PC-3 (cell line): Measurements from ENCODE around the gene PLA2G12A. TPM values are rescaled to one million over a fixed set of nuclear protein-coding genes. Genes with fewer than 3 reads are reported as not detected.

Source experiments
- ATAC-seq: fragments of 200-7000 bp; cut with Tn5 transposase; 2 replicates; pipeline ENCODE4 v1.9.1; 2020; ENCODE audit warnings: mild to moderate bottlenecking, moderate library complexity
- BruUV-seq: library from RNA; stranded (reverse); fragments of 400-500 nt; replicated peaks from 2 replicates; lab custom pipeline; 2021; lab: Mats Ljungman, UMichigan
- CTCF ChIA-PET: fragments of 300-600 bp; sonication (Branson Sonifier 250); formaldehyde crosslinking; loops from one replicate; lab custom pipeline; 2022; ENCODE audit warnings: antibody characterized with exemption; lab: Charles Lee
- POLR2A ChIA-PET: fragments of 300-600 bp; sonication (Branson Sonifier 250); formaldehyde crosslinking; loops from one replicate; lab custom pipeline; 2022; ENCODE audit warnings: antibody characterized with exemption; ENCODE audit not compliant: unreplicated experiment; lab: Charles Lee
- DNase-seq: peaks from one replicate; pipeline ENCODE4 v3.0.0-alpha.2; 2015
- H2AFZ ChIP-seq: fragments of 300-600 bp; sonication (generic); 2 replicates; pipeline ENCODE4 v1.6.0; 2016; ENCODE audit warnings: antibody characterized with exemption, low read length
- H3F3A ChIP-seq: fragments of 300-600 bp; sonication (generic); one replicate; pipeline ENCODE4 v1.6.0; 2017; ENCODE audit warnings: antibody characterized with exemption, low read length, control low read depth, mild to moderate bottlenecking; ENCODE audit not compliant: unreplicated experiment
- H3K27ac ChIP-seq: fragments of 300-600 bp; sonication (generic); 2 replicates; pipeline ENCODE4 v1.5.1; 2016; ENCODE audit warnings: mild to moderate bottlenecking, low read length
- H3K27me3 ChIP-seq: fragments of 300-600 bp; sonication (generic); 2 replicates; pipeline ENCODE4 v1.6.1; 2016; ENCODE audit warnings: low read length, mixed read lengths
- H3K36me3 ChIP-seq: fragments of 300-600 bp; sonication (generic); 2 replicates; pipeline ENCODE4 v1.6.1; 2016; ENCODE audit warnings: low read depth, mixed run types, low read length, mixed read lengths
- H3K4me1 ChIP-seq: fragments of 300-600 bp; sonication (generic); 2 replicates; pipeline ENCODE4 v1.5.1; 2016; ENCODE audit warnings: low read length; ENCODE audit not compliant: insufficient read depth
- H3K4me2 ChIP-seq: fragments of 300-600 bp; sonication (generic); 2 replicates; pipeline ENCODE4 v1.6.0; 2016; ENCODE audit warnings: low read length
- H3K4me3 ChIP-seq: fragments of 300-600 bp; sonication (generic); 2 replicates; pipeline ENCODE4 v1.5.1; 2016; ENCODE audit warnings: mild to moderate bottlenecking, low read length, mixed read lengths
- H3K79me2 ChIP-seq: fragments of 300-600 bp; sonication (generic); 2 replicates; pipeline ENCODE4 v1.6.1; 2017; ENCODE audit warnings: low read length, mixed read lengths
- H3K9ac ChIP-seq: fragments of 300-600 bp; sonication (generic); 2 replicates; pipeline ENCODE4 v1.6.0; 2016; ENCODE audit warnings: mild to moderate bottlenecking, low read length
- H3K9me2 ChIP-seq: fragments of 300-600 bp; sonication (generic); replicated peaks from 2 replicates; pipeline ENCODE4 v1.6.1; 2016; ENCODE audit warnings: mixed run types, low read length, mixed read lengths
- H3K9me3 ChIP-seq: fragments of 300-600 bp; sonication (generic); 2 replicates; pipeline ENCODE4 v1.6.1; 2016; ENCODE audit warnings: low read length, mixed read lengths
- H4K20me1 ChIP-seq: fragments of 300-600 bp; sonication (generic); 2 replicates; pipeline ENCODE4 v1.6.1; 2016; ENCODE audit warnings: low read length, mixed read lengths
- CTCF ChIP-seq: fragments of 300-600 bp; sonication (generic); conservative IDR thresholded peaks from 2 replicates; pipeline ENCODE4 v1.5.1; 2017; ENCODE audit warnings: antibody characterized with exemption, low read depth, mild to moderate bottlenecking, low read length
- EZH2 ChIP-seq: fragments of 300-600 bp; sonication (generic); IDR thresholded peaks from one replicate; pipeline ENCODE4 v1.6.1; 2017; ENCODE audit warnings: antibody characterized with exemption, mild to moderate bottlenecking, low read length; ENCODE audit not compliant: unreplicated experiment
- EZH2phosphoT487 ChIP-seq: fragments of 300-600 bp; sonication (generic); IDR thresholded peaks from 2 replicates; pipeline ENCODE4 v1.6.1; 2018; ENCODE audit warnings: mild to moderate bottlenecking, antibody characterized with exemption, low read length, borderline replicate concordance
- intact Hi-C: fragments of 100-400 bp; cut with micrococcal nuclease; formaldehyde crosslinking; loops from 2 replicates; pipeline ENCODE4 v1.9.0; 2023
- total RNA-seq: library from RNA; depleted of rRNA; stranded (reverse); fragments of >200 nt; gene quantifications from 2 replicates; pipeline ENCODE4 v1.2.3, GENCODE V29; 2014

Gene PLA2G12A
- total RNA-seq, 1 experiment from 2014 or later, result 51.6 TPM

DNA sequence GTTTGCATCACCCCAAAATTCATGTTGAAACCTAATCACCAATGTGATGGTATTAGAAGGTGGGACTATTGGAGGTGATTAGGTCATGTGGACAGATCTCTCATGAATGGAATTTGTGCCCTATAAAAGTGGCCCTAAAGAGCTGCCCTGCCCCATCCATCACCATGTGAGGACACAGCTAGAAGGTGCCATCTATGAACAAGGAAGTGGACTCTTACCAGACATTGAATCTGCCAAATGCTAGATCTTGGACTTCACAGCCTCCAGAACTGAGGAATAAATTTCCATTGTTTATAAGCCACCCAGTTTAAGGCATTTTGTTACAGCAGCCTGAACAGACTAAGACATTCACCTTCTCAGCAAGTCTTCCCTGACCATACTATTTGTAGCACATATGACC is 7.5 kb downstream of the PLA2G12A start:
- intact Hi-C loops, result no loop called here
- no peaks in the 10 kb centered on the region; the same call in 1 of the 2 replicates for H3K36me3 ChIP-seq
- peaks cover 24% of the 10 kb centered on the region for H3K4me1 ChIP-seq
- H3K9me2 ChIP-seq, result no peaks in the 10 kb centered on the region
- H3K4me2 ChIP-seq, result no peak overlapping the region
- no peaks in the 10 kb centered on the region for H3K9me3 ChIP-seq
- H3K27ac ChIP-seq, result no peak overlapping the region
- ATAC-seq (no peak), DNase-seq (no peak)
- H2AFZ ChIP-seq, result no peak overlapping the region
- no peak overlapping the region for H3K9ac ChIP-seq
- H3K79me2 ChIP-seq, result peaks cover 65% of the 10 kb centered on the region
- no peaks in the 10 kb centered on the region for H3F3A ChIP-seq
- H3K4me3 ChIP-seq, result no peak overlapping the region
- TF ChIP-seq CTCF, result no peak
- TF ChIP-seq EZH2, result no peak
- TF ChIP-seq EZH2phosphoT487, result no peak
- no peaks in the 10 kb centered on the region for H3K27me3 ChIP-seq
- ChIA-PET CTCF (no interaction called here), POLR2A (no interaction called here)
- no TSS peak for BruUV-seq
- 0 out of 2 replicates have a peak, but pooled peaks cover 3% of the 10 kb centered on the region for H4K20me1 ChIP-seq

DNA sequence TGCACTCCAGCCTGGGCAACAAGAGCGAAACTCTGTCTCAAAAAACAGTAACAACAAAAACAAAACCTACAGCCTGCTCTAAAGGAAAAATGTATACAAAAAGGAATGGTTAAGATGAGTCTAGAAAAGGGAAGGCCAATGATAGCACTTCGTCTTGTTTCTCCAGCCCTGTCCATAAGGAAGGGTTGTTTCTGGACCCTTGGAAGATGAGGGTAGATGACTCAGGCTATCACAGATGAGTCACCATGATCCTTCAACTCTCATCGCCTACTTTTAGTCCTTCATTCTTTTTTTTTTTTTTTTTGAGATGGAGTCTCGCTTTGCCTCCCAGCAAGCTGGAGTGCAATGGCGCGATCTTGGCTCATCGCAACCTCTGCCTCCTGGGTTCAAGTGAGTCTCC is 8.8 kb downstream of the PLA2G12A start:
- Histone ChIP-seq H3K4me1 (peaks cover 23% of the 10 kb centered on the region), H3K4me3 (no peak overlapping the region), H3K27ac (no peak overlapping the region), H3F3A (no peaks in the 10 kb centered on the region), H3K9ac (no peak overlapping the region), H3K9me2 (no peaks in the 10 kb centered on the region), H3K27me3 (no peaks in the 10 kb centered on the region), H3K36me3 (no peaks in the 10 kb centered on the region; the same call in 1 of the 2 replicates), H3K79me2 (peaks cover 53% of the 10 kb centered on the region), H3K4me2 (no peak overlapping the region), H3K9me3 (no peaks in the 10 kb centered on the region), H2AFZ (no peak overlapping the region), H4K20me1 (0 out of 2 replicates have a peak, but pooled peaks cover 3% of the 10 kb centered on the region)
- DNase-seq, result peak; percentile 54
- ChIA-PET POLR2A (no interaction called here), CTCF (no interaction called here)
- BruUV-seq, result no TSS peak
- TF ChIP-seq EZH2 (no peak), CTCF (no peak), EZH2phosphoT487 (no peak)
- intact Hi-C loops, result no loop called here
- peak; percentile 43; the same call in 1 of the 2 replicates for ATAC-seq

DNA sequence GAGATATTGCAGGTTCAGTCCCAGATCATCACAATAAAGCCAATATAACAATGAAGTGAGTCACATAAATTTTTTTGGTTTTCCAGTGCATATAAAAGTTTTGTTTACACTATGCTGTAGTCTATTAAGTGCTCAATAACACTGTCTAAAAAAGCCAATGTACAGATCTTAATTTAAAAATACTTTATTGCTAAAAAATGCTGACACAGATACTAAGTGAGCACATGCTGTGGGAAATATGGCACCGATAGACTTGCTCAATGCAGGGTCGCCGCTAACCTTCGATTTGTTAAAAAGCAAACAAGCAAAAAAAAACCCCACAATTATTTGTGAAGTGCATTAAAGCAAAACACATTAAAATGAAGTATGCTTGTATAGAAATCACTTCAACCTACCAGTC is 10.3 kb downstream of the PLA2G12A start:
- Histone ChIP-seq H3K4me1 (peaks cover 23% of the 10 kb centered on the region), H3F3A (no peaks in the 10 kb centered on the region), H3K79me2 (peaks cover 40% of the 10 kb centered on the region), H3K27ac (no peak overlapping the region), H3K4me3 (no peak overlapping the region), H3K9me2 (no peaks in the 10 kb centered on the region), H3K36me3 (no peaks in the 10 kb centered on the region; the same call in 1 of the 2 replicates), H3K27me3 (no peaks in the 10 kb centered on the region), H3K9me3 (no peaks in the 10 kb centered on the region), H4K20me1 (0 out of 2 replicates have a peak, but pooled peaks cover 3% of the 10 kb centered on the region), H3K9ac (no peak overlapping the region), H3K4me2 (no peak overlapping the region), H2AFZ (no peak overlapping the region)
- ChIA-PET POLR2A (no interaction called here), CTCF (no interaction called here)
- DNase-seq, result peak; percentile 38
- intact Hi-C loops, result no loop called here
- no peak for TF ChIP-seq CTCF
- TF ChIP-seq EZH2phosphoT487, result no peak
- TF ChIP-seq EZH2, result no peak
- no TSS peak for BruUV-seq
- peak; percentile 71 for ATAC-seq
